ENCODE measurements around the gene PDZRN4.

The PDZRN4 gene

GRCh38 chr12:41459111-41459905 is 271.2 kb downstream of the PDZRN4 start:
- no peak for DNase-seq (ENCODE audit: low spot score)

- no peak for DNase-seq (ENCODE audit: low spot score)
Observed at GRCh38 chr12:41459906-41460214, 271.7 kb downstream of the PDZRN4 start.

DNA sequence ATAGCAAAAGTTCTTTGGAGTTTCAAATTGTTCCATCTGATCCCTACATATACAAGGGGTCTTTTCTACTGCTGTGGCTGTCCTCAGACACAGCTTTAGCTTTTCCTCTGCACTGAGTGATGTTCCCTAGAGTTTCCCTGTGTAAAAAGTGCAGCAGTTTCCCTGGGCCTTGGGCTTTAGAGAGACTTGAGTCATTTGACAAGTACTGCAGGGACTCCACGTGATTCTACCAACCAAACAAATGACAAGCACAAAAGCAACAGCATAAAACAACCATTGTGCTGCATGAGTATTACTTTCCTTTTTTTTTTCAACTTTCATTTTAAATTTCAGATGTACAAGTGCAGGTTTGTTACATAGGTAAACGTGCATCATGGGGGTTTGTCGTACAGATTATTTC is 272.8 kb downstream of the PDZRN4 start:
- DNase-seq (ENCODE audit: low spot score) = no peak

DNA sequence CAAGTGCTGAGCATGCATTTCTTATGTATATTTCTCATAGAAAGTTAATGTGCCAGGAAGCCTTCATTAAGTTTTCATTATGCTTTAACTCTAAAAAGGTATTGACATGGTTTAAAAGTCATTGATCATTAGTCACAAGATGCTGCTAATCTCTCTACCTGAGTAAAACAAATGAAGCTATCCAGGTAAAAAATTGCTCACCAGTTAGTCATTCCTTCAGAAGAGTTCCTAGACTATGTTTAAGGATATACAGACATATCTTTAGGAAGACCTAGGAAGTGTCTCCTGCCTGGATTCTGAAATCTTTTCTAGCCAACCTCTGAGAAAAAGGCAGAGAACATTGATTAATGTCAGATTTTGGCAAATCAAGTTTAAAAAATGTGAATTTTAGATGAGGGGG is 274.2 kb downstream of the PDZRN4 start:
- DNase-seq (ENCODE audit: low spot score) = no peak

- DNase-seq (ENCODE audit: low spot score) = peak; percentile 12
Observed at GRCh38 chr12:41465526-41465925, 277.4 kb downstream of the PDZRN4 start.

- DNase-seq (ENCODE audit: low spot score) = no peak
Observed at GRCh38 chr12:41466300-41466699, 278.2 kb downstream of the PDZRN4 start.

- no peak for DNase-seq (ENCODE audit: low spot score)
Observed at GRCh38 chr12:41466802-41467201, 278.7 kb downstream of the PDZRN4 start.

DNA sequence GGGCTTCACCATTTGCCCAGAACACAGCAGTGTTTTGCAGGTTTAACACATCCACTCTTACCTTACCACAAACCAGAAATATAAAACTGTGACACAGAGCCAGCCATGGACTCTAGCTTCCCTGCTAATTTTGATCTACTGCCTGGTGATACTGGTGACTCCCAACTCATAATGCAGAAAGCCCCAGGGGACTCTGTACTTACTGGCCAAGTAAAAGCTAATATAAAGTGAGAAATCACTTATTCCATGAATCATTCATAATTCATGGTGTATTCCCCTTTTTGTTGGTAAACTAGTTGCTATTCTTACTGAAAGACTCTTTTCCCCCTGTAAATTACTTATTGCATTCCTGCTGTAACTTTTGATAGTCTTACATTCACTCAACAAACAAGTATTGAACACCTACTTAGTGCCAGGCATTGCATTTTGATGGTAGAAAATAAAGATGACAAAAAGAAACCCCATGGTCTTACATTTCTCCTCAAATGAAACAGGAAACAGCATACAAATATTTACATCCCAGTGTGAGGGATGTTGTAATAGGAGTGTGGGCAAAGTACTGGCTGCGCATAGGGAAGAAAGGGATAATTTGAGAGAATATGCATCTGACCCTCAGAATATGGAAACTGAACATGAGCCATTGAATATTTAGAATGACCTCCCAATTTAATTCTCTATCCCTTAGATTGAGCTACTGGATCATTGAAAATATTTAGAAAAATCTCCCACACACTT is 279.6 kb downstream of the PDZRN4 start:
- DNase-seq (ENCODE audit: low spot score) = no peak

DNA sequence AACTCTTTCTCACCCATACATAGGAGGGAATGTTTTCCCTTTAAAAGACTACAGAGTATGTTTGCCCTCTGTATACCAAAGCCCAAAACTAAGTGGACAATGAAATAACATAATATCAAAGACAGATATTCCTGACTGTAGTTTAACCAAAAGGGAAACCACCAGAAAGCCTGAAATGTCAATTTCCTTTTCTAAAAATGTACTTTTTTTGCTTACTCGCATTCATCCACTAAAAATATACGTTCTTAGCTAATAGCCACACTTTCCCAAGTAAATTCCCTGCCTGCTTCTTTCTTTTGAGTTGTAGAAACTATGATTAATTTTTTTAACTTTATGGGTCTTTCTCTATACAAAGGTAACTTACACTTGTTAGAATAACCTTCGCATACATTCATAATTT is 280.2 kb downstream of the PDZRN4 start:
- no peak for DNase-seq (ENCODE audit: low spot score)

DNA sequence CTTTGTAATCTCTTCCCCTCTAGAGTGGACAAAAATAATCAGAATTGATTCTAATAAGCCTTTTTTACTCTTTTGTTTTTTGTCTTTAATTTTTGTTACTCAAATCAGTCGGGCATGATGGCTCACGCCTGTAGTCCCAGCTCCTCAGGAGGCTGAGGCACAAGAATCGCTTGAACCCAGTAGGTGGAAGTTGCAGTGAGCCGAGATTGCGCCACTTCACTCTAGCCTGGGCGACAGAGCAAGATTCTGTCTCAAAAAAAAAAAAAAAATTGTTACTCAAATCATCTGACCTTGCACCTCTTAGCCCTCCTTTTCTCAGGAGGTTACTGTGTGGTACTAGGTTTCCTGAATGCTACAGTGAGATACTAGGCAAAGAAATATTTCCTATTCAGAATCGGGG is 280.6 kb downstream of the PDZRN4 start:
- no peak for DNase-seq (ENCODE audit: low spot score)

DNA sequence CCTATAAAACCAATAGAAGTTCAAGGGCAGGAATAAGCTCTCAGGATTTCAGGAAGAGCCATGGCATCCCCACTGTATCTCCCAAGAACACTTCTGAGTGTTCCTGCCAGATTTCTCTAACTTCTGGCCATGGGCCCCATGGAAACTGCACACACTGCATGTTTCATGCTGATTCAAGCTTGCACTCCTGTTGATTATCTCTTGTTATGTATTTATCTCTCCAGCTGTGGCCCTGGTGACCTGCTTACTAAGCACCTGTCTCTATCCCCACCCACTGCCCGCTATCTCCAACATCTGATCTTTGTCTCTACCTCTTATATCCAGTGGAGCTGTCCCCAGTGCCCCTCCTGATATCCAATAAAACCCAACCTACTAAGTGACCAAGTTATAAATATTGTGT is 285.3 kb downstream of the PDZRN4 start:
- no peak for DNase-seq (ENCODE audit: low spot score)

DNA sequence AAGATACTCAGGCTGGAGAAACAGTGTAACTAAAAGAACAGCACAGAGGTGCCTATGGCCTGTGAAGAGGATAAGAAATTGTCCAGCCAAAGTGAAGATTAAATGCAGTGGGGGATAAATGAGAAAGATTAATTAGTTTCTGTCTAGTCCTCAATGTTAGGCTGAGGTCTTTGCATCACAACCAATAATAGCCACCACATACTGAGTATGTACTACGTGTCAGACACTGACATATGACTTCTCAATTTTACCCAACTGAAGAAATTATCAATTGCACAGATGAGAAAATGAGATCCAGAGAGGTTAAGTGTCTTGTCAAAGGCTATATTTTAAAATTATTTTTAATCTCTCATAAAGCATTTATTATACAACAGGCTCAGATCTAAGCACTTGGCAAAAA is 285.9 kb downstream of the PDZRN4 start:
- DNase-seq (ENCODE audit: low spot score) = no peak

GRCh38 chr12:41476499-41477439 is 288.6 kb downstream of the PDZRN4 start:
- no peak for DNase-seq (ENCODE audit: low spot score)

- DNase-seq (ENCODE audit: low spot score) = no peak
Observed at GRCh38 chr12:41479426-41479825, 291.3 kb downstream of the PDZRN4 start.

- DNase-seq (ENCODE audit: low spot score) = no peak
Observed at GRCh38 chr12:41485203-41485602, 297.1 kb downstream of the PDZRN4 start.

DNA sequence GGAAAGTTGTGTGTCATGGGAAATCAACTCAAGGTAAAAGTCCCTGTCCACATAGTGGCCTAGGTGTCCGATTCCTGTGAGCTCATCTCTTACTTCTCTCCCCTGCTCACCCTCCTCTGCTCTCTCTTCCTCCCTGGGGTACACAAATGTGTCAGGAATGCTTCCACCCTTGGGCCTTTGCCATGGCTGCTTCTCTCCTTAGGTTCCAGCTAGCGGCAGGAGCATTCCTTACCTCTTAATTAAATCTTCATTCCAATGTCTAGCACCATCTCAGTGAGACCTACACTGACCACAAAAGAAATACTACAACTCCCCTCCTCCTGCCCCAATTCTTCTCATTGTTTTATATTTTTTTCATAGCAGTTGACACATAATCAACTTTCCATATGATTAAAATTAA is 298.6 kb downstream of the PDZRN4 start:
- no peak for DNase-seq (ENCODE audit: low spot score)

GRCh38 chr12:41496009-41496408 is 307.9 kb downstream of the PDZRN4 start:
- DNase-seq (ENCODE audit: low spot score) = no peak

DNA sequence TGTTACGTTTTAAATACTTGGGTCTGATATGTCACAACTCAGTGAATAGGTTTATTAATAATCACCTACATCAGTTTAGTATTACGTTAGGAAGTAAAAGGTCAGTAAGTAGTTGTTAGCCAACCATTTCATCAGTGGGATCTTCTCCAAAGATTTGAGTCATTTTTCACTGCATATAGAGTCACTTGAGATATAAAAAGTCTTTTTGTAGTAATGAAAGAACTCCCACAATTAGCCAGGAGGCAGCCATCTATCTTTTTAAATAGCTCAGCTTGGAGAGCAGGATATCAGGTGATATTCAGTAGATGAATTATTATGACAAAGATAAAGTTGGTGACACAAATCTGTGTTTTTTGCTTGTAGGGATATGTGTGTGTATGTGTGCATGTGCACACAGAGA is 309.3 kb downstream of the PDZRN4 start:
- DNase-seq (ENCODE audit: low spot score) = no peak

- no peak for DNase-seq (ENCODE audit: low spot score)
Observed at GRCh38 chr12:41504976-41505375, 316.9 kb downstream of the PDZRN4 start.

DNA sequence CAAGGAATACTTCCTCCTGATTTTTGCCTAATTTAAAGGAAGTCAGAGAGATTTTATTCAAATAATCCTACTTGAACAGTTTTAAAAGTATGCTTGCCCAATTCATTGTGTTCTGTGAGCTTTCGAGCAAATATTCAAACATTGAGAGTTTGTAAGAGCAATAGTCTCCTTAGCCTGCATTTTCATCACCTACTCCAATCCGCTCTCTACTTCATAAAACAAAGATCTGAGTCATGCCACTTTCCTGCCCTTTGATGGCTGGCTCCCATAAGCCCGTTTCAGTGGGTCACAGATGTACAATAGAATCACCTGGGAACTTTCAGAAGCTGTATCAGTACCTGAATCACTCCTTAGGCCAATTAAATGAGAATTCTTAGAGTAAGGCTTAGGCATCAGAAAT is 319.2 kb downstream of the PDZRN4 start:
- no peak for DNase-seq (ENCODE audit: low spot score)

DNA sequence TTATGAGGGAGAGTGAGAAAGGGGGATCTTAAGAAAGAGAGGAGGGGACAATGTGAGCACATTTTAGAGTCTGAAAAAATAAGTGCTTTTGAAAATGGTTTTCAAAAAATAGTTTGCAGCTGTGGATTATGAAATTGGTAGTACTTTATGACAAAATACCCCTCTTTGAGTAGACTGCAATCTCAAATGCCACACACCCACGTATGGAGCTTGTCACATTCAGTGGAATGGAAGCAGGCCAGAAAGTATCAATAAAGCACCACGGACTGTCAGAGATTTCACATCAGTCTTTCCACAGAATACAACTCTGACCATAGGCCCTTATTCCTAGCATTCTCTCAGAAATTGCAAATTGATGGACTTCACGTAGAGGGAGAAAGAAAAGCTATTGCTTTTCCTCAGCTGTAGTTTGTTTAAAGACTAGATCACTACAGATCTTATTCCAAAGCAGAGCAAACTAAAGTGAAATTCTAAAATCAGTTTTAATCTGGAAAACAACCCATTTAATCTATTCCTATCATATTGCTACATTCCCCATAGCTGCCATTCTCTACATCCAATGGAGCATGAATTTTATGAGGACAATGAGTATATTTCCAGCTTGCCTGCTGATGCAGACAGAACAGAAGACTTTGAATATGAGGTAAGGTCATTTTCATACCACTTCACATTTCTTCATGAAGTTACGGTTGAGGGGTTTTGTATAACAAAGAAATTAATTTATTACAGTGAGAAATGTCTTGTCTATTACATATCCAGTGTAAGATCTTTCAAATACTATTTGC is 321.3 kb downstream of the PDZRN4 start:
- no peak for DNase-seq (ENCODE audit: low spot score)

DNA sequence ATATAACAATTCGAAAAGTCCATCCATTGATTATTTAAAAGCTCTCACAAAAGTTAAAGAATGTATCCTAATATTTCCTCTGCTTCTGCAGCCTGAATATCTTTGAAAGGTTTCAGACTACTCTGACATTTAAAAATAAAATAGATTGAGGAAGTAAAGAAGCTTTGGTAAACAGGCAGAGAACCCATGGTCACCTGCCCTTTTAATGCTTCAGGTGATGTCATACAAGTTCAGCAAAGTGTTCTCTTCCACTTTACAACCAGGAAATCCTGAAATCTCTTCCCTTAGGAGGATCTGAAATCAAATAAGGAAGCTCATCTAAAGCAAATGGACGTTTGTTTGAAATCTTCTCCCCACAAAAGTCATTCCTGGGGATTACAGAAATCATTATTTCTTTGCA is 322.4 kb downstream of the PDZRN4 start:
- DNase-seq (ENCODE audit: low spot score) = no peak
